Left lung (tissue), 10 donors: ENCODE results near the gene ADAMTS15. TPM values are rescaled to one million over a fixed set of nuclear protein-coding genes. Genes with fewer than 3 reads are reported as not detected.

Experiments
- ATAC-seq: fragments of 200-7000 bp; cut with Tn5 transposase; one replicate; pipeline ENCODE4 v1.9.1; 2020; ENCODE audit warnings: moderate library complexity
- DNase-seq, 4 donors: peaks; one replicate each; pipeline ENCODE4 v3.0.0-alpha.2; 2013 to 2020
- H3K27ac ChIP-seq, 2 donors: fragments of 200-600 bp; sonication (generic) in 1 of 2; one replicate each; pipeline versions ENCODE4 v1.5.0 to v1.8.0; 2020 to 2021
- H3K27me3 ChIP-seq, 2 donors: fragments of 200-600 bp; sonication (generic) in 1 of 2; one replicate each; pipeline versions ENCODE4 v1.5.0 to v1.8.0; 2020 to 2021
- H3K36me3 ChIP-seq, 2 donors: fragments of 200-600 bp; sonication (generic) in 1 of 2; one replicate each; pipeline versions ENCODE4 v1.5.0 to v1.8.0; 2020 to 2021
- H3K4me1 ChIP-seq, 2 donors: fragments of 200-600 bp; one replicate each; pipeline ENCODE4 v1.8.0; 2021
- H3K4me3 ChIP-seq, 2 donors: fragments of 200-600 bp; sonication (generic) in 1 of 2; one replicate each; pipeline versions ENCODE4 v1.5.0 to v1.8.0; 2020 to 2021; ENCODE audit warnings: mild to moderate bottlenecking in 1 of 2
- H3K9me3 ChIP-seq, 2 donors: fragments of 200-600 bp; sonication (generic) in 1 of 2; one replicate each; pipeline versions ENCODE4 v1.5.0 to v1.8.0; 2020 to 2021
- intact Hi-C, 2 donors: fragments of 100-400 bp; cut with DNase I; formaldehyde crosslinking; loops; one replicate each; pipeline versions ENCODE4 v1.11.2 to v1.14.2; 2022
- polyA plus RNA-seq, 6 donors: library from polyadenylated mRNA; unstranded; fragments of 120-200 nt; gene quantifications; one replicate each; pipeline ENCODE4 v1.2.1, GENCODE V29; 2013; ENCODE audit not compliant: insufficient read length in 6 of 6
- total RNA-seq, 2 donors: library from RNA; stranded (reverse); fragmentation: NEBNext Ultra II Directional; extraction: Animal tissue kit (Norgen Biotek cat#: 25700); gene quantifications; one replicate each; pipeline ENCODE4 v1.2.1, GENCODE V29; 2021
- TF ChIP-seq, protein P1 (sequence below), 2 donors: fragments of 200-600 bp; sonication (generic) in 1 of 2; IDR thresholded peaks; one replicate each; pipeline versions ENCODE4 v1.5.0 to v1.8.0; 2021; ENCODE audit warnings: antibody characterized with exemption in 2 of 2
- donor health status: DM: no; HTN: yes; CAD: no.
- donor health status: DM: no; HTN: no; CAD: no.

ADAMTS15 gene
- total and polyA plus RNA-seq, 8 donors, result 11.8 to 49.6 (median 40.0) TPM

DNA sequence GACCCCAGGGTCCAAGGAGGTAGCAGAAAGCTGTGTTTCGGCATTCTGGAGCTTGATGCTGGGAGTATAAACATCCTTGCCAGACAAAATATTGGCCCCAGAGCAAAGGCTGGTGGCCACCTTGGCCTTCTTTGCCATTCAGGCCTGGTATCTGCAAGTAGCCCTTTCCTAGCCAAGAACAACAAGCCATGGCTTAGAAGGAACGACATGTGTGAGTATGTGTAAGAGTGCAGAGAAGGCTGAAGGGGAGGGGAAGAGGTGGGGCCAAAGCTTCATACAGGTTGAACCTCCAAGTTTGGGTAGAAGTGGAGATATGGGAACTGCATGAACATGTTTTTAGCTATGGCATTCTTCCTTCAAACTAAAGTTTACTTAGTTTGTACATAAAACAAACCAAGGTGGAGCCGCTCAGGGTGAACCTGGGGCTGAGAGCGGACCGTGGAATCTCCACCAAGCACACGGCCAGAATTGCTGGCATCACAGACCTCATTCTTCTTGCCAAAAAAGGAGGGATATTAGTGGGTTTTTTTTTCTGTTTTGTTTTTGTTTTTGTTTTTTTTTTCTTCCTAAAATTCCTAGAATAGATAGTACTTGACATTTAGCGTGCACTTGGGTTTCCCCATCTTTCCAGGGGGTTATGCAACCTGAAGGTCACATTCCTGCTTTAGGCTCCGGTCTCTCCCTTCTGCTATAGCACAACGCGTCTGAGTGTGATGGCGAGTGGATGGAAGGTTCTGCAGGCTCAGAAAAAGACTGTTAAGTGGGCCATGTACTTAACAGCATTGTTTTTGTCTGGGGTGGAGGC, 70.9 kb downstream of the ADAMTS15 start:
- TF ChIP-seq, protein P1, sequence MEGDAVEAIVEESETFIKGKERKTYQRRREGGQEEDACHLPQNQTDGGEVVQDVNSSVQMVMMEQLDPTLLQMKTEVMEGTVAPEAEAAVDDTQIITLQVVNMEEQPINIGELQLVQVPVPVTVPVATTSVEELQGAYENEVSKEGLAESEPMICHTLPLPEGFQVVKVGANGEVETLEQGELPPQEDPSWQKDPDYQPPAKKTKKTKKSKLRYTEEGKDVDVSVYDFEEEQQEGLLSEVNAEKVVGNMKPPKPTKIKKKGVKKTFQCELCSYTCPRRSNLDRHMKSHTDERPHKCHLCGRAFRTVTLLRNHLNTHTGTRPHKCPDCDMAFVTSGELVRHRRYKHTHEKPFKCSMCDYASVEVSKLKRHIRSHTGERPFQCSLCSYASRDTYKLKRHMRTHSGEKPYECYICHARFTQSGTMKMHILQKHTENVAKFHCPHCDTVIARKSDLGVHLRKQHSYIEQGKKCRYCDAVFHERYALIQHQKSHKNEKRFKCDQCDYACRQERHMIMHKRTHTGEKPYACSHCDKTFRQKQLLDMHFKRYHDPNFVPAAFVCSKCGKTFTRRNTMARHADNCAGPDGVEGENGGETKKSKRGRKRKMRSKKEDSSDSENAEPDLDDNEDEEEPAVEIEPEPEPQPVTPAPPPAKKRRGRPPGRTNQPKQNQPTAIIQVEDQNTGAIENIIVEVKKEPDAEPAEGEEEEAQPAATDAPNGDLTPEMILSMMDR (IDR thresholded peaks at IDR 0.05), result no peak
- no peaks in the 10 kb centered on the region for H3K27me3 ChIP-seq
- ATAC-seq (no peak), DNase-seq (no peak)
- H3K27ac ChIP-seq, result no peak overlapping the region
- no peak overlapping the region for H3K4me3 ChIP-seq
- intact Hi-C loops, result no loop called here
- H3K9me3 ChIP-seq, result no peaks in the 10 kb centered on the region
- no peaks in the 10 kb centered on the region for H3K36me3 ChIP-seq
- peaks cover 0 to 7% of the 10 kb centered on the region in 2 donors for H3K4me1 ChIP-seq

- Histone ChIP-seq H3K36me3 (no peaks in the 10 kb centered on the region), H3K9me3 (no peaks in the 10 kb centered on the region), H3K27ac (peak overlapping the region in 1 of 2 donors; percentile 44), H3K4me1 (peaks cover 0 to 7% of the 10 kb centered on the region in 2 donors), H3K27me3 (no peaks in the 10 kb centered on the region), H3K4me3 (no peak overlapping the region)
- TF ChIP-seq, protein P1 (IDR thresholded peaks at IDR 0.05), result no peak
- no peak for ATAC-seq
- intact Hi-C loops, result no loop called here
- DNase-seq, result no peak
These were observed 71.8 kb downstream of the ADAMTS15 start for GRCh38 chr11:130520271-130520671.

DNA sequence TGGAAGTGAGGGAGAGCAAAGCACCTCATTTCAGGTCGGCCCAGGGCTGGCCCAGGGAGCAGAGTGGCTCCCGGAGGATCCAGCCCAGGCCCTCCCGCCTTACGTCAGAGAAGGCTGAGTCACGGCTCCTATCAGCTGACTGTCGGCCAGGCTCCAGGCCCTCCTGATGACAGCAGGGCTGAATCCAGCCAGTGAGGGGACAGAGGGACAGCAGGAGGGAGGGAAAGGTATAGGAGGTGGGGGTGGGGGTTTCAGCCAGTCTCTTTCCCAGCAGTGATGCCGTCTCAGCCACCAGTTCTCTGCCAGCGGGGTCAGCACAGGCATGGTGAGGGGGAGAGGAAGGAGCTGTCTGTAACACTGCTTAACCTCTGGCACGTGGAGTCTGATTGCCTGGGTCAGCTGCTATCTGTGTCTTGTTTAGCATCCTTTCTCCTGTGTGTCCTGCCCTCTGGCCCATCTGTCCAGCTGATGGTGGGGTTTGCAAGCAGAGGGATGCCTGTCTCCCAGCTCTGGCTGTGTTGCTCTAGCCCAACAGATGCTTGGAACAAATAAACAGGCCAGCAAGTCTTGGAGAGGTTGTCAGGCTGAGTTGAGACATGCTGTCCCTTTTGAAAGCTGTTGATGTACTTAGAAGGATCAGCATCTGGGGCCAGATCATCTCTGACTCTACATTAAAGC, 74.0 kb downstream of the ADAMTS15 start:
- Histone ChIP-seq H3K9me3 (no peaks in the 10 kb centered on the region), H3K4me3 (no peak overlapping the region), H3K4me1 (peaks cover 0 to 7% of the 10 kb centered on the region in 2 donors), H3K36me3 (no peaks in the 10 kb centered on the region), H3K27me3 (no peaks in the 10 kb centered on the region), H3K27ac (peak overlapping the region in 1 of 2 donors; percentile 75)
- DNase-seq, result peak; percentile 66 to 86 (median 84)
- TF ChIP-seq, protein P1 (IDR thresholded peaks at IDR 0.05), result no peak
- peak; percentile 97 for ATAC-seq
- intact Hi-C loops, result no loop called here

DNA sequence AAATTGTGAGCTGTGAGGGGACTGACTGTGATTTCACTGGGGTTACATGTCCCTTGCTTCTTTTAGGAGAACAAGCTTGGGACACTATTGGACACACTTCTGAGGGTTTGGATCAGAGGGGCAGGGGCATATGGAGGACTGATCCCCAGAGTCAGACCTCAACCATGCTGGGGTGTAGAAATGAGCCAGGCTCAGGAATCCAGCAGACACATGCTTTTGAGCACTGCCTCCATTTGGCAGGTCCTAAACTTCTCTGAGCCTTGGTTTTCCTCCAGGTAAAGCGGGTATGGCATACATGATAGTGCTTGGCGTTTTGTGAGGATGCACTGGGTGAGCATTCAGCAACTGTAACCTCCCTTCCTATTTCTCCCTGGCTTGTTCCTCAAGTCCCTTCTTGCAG, 74.7 kb downstream of the ADAMTS15 start:
- Histone ChIP-seq H3K4me1 (peaks cover 0 to 7% of the 10 kb centered on the region in 2 donors), H3K27me3 (no peaks in the 10 kb centered on the region), H3K27ac (peak overlapping the region in 1 of 2 donors; percentile 75), H3K9me3 (no peaks in the 10 kb centered on the region), H3K4me3 (no peak overlapping the region), H3K36me3 (no peaks in the 10 kb centered on the region)
- no peak for ATAC-seq
- intact Hi-C loops, result no loop called here
- TF ChIP-seq, protein P1 (IDR thresholded peaks at IDR 0.05), result no peak
- DNase-seq, result no peak

DNA sequence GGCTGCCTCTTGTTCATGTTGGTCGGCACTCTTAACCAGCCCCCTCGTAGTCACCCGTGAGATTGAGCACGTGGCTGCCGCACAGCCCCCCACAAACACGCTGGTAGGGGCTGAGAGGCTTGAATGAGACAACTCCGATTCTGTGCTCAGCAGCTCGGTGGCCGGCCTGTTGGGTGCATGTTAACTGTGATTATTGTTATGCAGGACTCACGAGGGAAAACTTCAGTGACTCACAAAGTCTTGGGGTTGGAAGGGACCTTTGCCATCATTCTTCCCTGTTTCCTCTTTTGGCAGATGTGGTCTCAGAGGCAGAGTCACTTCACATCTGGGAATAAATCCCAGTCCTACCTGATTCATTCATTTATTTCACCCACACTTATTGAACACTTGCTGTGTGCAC, 75.2 kb downstream of the ADAMTS15 start:
- Histone ChIP-seq H3K9me3 (no peaks in the 10 kb centered on the region), H3K36me3 (no peaks in the 10 kb centered on the region), H3K4me3 (no peak overlapping the region), H3K4me1 (peaks cover 0 to 7% of the 10 kb centered on the region in 2 donors), H3K27ac (no peak overlapping the region), H3K27me3 (no peaks in the 10 kb centered on the region)
- TF ChIP-seq, protein P1 (IDR thresholded peaks at IDR 0.05), result no peak
- intact Hi-C loops, result no loop called here
- ATAC-seq (no peak), DNase-seq (no peak)
